Chondrocyte (in vitro differentiated cells): Measurements from ENCODE around the gene SIL1. TPM values are rescaled to one million over a fixed set of nuclear protein-coding genes. Genes with fewer than 3 reads are reported as not detected.

Experiments used
- DNase-seq: peaks from one replicate; pipeline ENCODE4 v3.0.0; 2021; ENCODE audit warnings: mixed read lengths, low spot score
- H3K27ac Mint-ChIP-seq: one replicate; pipeline ENCODE4 v1.8.0; 2021; ENCODE audit warnings: mild to moderate bottlenecking, moderate library complexity, mixed read lengths; ENCODE audit not compliant: unreplicated experiment
- H3K27me3 Mint-ChIP-seq: 2 replicates; pipeline ENCODE4 v1.8.0; 2021; ENCODE audit warnings: low read depth, mixed read lengths
- H3K36me3 Mint-ChIP-seq: 2 replicates; pipeline ENCODE4 v1.8.0; 2021; ENCODE audit warnings: low read depth, mixed read lengths
- H3K4me1 Mint-ChIP-seq: 2 replicates; pipeline ENCODE4 v1.8.0; 2021; ENCODE audit warnings: low read depth, mild to moderate bottlenecking, mixed read lengths
- H3K4me3 Mint-ChIP-seq: one replicate; pipeline ENCODE4 v1.8.0; 2021; ENCODE audit warnings: mild to moderate bottlenecking, moderate library complexity, mixed read lengths; ENCODE audit not compliant: unreplicated experiment
- H3K9me3 Mint-ChIP-seq: 2 replicates; pipeline ENCODE4 v1.8.0; 2021; ENCODE audit warnings: low read depth, mixed read lengths
- total RNA-seq: library from RNA; stranded (reverse); gene quantifications from 3 replicates; pipeline ENCODE4 v1.2.1, GENCODE V29; 2021
- TF ChIP-seq, protein P1 (sequence below): fragments of 200-600 bp; sonication (generic); IDR thresholded peaks from 2 replicates; pipeline ENCODE4 v1.5.0; 2021; ENCODE audit warnings: antibody characterized with exemption, mild to moderate bottlenecking, moderate library complexity

The SIL1 gene
- total RNA-seq, 1 donor from 2014 or later, result 71.1 TPM

DNA sequence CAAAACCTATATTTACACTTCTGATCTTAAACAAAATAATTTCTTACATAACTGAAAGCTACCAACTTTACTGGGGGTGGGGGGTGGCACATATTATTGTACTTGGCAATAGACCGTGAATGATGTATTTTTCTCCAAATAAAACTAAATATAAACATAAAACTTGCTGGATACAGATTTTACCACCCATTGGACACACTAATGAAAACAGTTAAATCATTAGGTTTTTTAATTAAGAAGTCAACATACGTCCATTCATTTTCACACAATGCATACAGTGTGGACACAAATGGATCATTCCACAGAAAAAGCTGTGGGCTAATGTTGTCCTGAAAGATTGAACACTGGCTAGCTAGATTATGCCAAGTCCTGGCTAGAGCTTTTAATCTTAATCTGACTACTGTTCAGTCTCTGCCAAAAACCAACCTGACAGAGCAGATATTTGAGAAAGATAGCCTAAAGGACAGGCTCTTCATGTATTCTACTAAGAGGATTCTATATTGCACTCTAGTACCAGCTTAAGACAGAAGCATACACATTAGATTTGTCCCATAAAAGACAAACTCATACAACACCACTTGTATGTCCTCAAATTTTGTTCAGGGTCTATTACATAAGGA, 118.1 kb downstream of the SIL1 start:
- no peak for DNase-seq
- H3K9me3 Mint-ChIP-seq, result no peaks in the 10 kb centered on the region
- peaks cover 19% of the 10 kb centered on the region for H3K4me1 Mint-ChIP-seq
- no peaks in the 10 kb centered on the region for H3K27me3 Mint-ChIP-seq
- peaks cover 6% of the 10 kb centered on the region for H3K36me3 Mint-ChIP-seq
- no peak overlapping the region for H3K4me3 Mint-ChIP-seq
- TF ChIP-seq, protein P1, sequence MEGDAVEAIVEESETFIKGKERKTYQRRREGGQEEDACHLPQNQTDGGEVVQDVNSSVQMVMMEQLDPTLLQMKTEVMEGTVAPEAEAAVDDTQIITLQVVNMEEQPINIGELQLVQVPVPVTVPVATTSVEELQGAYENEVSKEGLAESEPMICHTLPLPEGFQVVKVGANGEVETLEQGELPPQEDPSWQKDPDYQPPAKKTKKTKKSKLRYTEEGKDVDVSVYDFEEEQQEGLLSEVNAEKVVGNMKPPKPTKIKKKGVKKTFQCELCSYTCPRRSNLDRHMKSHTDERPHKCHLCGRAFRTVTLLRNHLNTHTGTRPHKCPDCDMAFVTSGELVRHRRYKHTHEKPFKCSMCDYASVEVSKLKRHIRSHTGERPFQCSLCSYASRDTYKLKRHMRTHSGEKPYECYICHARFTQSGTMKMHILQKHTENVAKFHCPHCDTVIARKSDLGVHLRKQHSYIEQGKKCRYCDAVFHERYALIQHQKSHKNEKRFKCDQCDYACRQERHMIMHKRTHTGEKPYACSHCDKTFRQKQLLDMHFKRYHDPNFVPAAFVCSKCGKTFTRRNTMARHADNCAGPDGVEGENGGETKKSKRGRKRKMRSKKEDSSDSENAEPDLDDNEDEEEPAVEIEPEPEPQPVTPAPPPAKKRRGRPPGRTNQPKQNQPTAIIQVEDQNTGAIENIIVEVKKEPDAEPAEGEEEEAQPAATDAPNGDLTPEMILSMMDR, result no peak
- H3K27ac Mint-ChIP-seq, result no peak overlapping the region

DNA sequence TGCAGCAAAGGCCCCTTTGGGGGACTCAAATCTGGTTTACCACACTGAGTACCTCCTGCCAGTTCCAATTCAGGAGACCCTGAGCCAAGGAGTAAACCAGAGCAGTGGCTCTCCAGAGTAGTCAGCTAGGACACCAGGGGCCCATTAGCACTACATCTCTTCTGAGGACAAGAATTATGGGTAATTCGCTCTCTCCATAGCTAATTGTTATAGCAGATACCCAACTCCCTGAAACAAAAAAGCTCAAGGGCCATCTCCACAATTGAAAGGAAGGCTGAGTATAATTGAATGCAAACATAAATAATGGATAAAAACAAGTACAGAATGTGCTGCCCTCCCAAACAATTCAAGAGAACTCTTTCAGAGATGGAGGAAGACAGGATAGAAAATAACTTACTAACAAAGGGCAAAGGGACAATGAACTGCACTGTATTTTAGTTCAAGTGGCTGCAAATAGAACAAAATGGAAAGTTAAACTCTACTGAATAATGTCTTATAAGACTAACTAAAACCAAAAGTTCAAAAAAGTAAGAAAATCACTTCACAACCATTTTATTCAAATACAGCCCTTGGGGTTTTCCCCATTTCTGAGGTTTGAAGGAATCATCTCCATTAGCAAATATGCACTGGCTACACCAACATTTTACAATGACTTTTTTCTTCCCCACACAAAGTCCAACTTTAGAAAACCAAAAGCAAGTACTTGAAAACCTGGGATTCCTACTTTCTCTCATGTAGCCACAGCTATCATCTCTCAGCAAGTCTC, 118.8 kb downstream of the SIL1 start:
- no peak for DNase-seq
- no peaks in the 10 kb centered on the region for H3K27me3 Mint-ChIP-seq
- H3K4me3 Mint-ChIP-seq, result no peak overlapping the region
- H3K9me3 Mint-ChIP-seq, result no peaks in the 10 kb centered on the region
- TF ChIP-seq, protein P1, result no peak
- H3K4me1 Mint-ChIP-seq, result peaks cover 19% of the 10 kb centered on the region
- H3K36me3 Mint-ChIP-seq, result peaks cover 3% of the 10 kb centered on the region
- H3K27ac Mint-ChIP-seq, result no peak overlapping the region

DNA sequence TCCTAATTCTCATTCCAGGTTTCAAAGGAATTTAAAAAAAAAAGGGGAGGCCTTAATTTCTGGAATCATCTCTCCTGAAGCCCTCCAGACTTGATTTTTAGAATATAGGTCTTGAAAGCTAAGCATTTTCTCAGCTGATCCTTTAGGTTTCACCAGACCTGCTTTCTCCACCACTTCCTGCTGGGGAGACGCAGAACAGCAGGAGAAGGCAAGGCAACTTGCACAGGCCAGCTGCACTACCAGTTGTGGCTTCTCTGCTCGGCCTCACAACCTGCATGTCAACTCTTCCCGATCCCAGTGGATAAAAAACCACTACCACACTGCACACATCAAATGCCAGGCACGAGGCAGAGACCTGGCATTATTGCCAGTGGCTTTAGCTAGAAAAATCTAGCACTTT, 119.8 kb downstream of the SIL1 start:
- TF ChIP-seq, protein P1, result no peak
- Mint-ChIP-seq H3K27me3 (no peaks in the 10 kb centered on the region), H3K4me3 (no peak overlapping the region), H3K27ac (no peak overlapping the region), H3K9me3 (no peaks in the 10 kb centered on the region), H3K36me3 (peaks cover 3% of the 10 kb centered on the region), H3K4me1 (peaks cover 19% of the 10 kb centered on the region)
- DNase-seq, result no peak

DNA sequence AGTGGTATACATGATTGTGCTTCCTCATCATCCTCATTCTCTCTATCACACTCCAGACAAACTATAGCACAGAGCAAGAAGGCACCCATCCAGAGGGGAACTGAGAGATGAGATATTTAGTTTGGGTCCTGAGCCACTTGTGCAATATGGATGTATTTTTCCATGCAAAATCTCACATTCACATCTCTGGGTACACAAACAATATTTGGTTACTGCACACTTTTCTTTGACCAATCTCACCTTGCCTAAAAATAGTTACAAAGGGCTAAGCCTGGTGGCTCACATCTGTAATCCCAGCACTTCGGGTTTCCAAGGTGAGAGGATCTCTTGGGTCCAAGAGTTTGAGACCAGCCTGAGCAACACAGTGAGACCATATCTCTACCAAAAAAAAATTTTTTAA, 120.3 kb downstream of the SIL1 start:
- Mint-ChIP-seq H3K36me3 (peaks cover 3% of the 10 kb centered on the region), H3K4me1 (peaks cover 19% of the 10 kb centered on the region), H3K4me3 (no peak overlapping the region), H3K27ac (no peak overlapping the region), H3K27me3 (no peaks in the 10 kb centered on the region), H3K9me3 (no peaks in the 10 kb centered on the region)
- TF ChIP-seq, protein P1, result no peak
- DNase-seq, result no peak

DNA sequence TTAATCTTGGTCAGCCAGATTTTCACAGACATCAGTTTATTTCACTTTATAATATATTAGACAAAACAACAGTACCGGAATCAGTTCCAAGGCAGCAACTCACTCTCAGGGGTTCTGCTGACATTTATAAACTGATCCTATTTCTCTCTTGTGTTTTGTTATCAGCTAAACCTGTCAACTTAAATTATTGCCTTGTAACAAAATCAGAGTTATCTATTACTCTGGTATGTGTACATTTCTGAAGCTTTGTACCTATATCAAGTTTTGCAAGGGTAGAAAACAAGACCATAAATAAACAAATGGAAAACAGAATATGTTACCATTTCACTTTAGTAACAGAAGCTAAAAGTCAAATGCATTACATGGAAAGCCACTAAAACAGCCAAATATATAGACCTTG, 122.1 kb downstream of the SIL1 start:
- H3K27ac Mint-ChIP-seq, result no peak overlapping the region

More for the DNA sequence above, 122.1 kb downstream of the SIL1 start:
- no peaks in the 10 kb centered on the region for H3K27me3 Mint-ChIP-seq
- no peaks in the 10 kb centered on the region for H3K9me3 Mint-ChIP-seq
- no peaks in the 10 kb centered on the region for H3K36me3 Mint-ChIP-seq
- no peak for DNase-seq
- TF ChIP-seq, protein P1, result no peak
- peaks cover 19% of the 10 kb centered on the region for H3K4me1 Mint-ChIP-seq
- no peak overlapping the region for H3K4me3 Mint-ChIP-seq
